ENCODE measurements around the gene RNF126. TPM values are rescaled to one million over a fixed set of nuclear protein-coding genes. Genes with fewer than 3 reads are reported as not detected.
"Not testable (repeated sequence)": the region's sequence is repeated elsewhere in the genome, so short reads cannot be mapped to it uniquely, and the experiment has no call there.

RNF126 gene
- total and polyA plus RNA-seq, 2 experiments from 2014 or later, result 95.7 to 112 TPM

DNA sequence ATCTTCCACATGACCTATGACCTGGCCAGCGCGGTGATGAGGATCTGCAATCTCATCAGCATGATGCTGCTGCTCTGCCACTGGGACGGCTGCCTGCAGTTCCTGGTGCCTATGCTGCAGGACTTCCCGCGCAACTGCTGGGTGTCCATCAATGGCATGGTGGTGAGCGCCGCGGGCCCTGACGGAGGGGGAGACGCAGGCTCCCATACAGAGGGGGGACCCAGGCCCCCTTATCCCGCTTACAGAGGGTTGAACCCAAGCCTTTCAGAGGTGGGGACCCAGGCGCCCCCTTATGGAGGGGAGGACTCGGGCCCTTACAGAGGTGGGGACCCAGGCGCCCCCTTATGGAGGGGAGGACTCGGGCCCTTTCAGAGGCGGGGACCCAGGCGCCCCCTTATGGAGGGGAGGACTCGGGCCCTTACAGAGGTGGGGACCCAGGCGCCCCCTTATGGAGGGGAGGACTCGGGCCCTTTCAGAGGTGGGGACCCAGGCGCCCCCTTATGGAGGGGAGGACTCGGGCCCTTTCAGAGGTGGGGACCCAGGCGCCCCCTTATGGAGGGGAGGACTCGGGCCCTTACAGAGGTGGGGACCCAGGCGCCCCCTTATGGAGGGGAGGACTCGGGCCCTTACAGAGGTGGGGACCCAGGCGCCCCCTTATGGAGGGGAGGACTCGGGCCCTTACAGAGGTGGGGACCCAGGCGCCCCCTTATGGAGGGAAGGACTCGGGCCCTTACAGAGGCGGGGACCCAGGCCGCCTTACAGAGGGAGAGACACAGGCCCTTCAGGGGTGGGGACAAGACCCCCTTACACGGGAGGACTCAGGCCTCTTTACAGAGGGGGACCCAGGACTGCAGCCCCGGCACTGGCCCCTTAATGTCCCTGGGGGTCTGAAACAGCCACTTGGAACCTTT is 57.7 kb downstream of the RNF126 start:
- not testable (repeated sequence) for ATAC-seq; H3K79me2 ChIP-seq (replicated peaks; ENCODE audit: insufficient read depth); H3K27me3 Mint-ChIP-seq (ENCODE audit: insufficient read depth, low read depth, poor library complexity); H4K20me1 ChIP-seq (replicated peaks; ENCODE audit: insufficient read depth); H3K36me3 ChIP-seq (ENCODE audit: insufficient read depth); H3K27me3 ChIP-seq (ENCODE audit: insufficient read depth); H3K4me3 ChIP-seq; H3K4me2 ChIP-seq; H2AFZ ChIP-seq; H3K4me1 Mint-ChIP-seq; H3K27ac Mint-ChIP-seq; H3K9me2 ChIP-seq (ENCODE audit: insufficient read depth); H3K27ac ChIP-seq (ENCODE audit: low read depth); H3F3A ChIP-seq (replicated peaks; ENCODE audit: low read depth); H3K4me3 Mint-ChIP-seq; H3K4me1 ChIP-seq (ENCODE audit: insufficient read depth); DNase-seq (ENCODE audit: low spot score)
- TF ChIP-seq, protein P1, sequence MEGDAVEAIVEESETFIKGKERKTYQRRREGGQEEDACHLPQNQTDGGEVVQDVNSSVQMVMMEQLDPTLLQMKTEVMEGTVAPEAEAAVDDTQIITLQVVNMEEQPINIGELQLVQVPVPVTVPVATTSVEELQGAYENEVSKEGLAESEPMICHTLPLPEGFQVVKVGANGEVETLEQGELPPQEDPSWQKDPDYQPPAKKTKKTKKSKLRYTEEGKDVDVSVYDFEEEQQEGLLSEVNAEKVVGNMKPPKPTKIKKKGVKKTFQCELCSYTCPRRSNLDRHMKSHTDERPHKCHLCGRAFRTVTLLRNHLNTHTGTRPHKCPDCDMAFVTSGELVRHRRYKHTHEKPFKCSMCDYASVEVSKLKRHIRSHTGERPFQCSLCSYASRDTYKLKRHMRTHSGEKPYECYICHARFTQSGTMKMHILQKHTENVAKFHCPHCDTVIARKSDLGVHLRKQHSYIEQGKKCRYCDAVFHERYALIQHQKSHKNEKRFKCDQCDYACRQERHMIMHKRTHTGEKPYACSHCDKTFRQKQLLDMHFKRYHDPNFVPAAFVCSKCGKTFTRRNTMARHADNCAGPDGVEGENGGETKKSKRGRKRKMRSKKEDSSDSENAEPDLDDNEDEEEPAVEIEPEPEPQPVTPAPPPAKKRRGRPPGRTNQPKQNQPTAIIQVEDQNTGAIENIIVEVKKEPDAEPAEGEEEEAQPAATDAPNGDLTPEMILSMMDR (conservative IDR thresholded peaks at IDR 0.05; ENCODE audit: low read depth in 2 of 2), result peak in 1 of 2 experiments; percentile 30; a peak in 2 of 4 replicates
- Mint-ChIP-seq H3K36me3 (ENCODE audit: low read depth) (peaks cover 16% of the 10 kb centered on the region), H3K9me3 (peaks cover 41% of the 10 kb centered on the region)

DNA sequence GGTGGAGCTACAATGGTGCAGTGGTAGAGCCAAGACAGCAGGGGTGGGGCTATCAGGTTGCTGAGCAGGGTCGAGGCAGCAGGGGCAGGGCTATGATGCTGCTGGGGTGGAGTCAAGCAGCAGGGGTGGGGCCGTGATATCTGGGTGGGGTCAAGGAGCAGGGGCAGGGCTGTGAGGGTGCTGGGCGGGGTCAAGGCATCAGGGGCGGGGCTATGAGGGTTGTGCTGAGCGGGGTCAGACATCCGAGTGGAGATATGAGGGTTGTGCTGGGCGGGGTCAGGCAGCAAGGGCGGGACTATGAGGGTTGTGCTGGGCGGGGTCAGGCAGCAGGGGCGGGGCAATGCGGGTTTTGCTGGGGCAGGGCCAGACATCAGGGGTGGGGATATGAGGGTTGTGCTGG is 58.7 kb downstream of the RNF126 start:
- Histone ChIP-seq H3K27ac (ENCODE audit: low read depth) (no peak overlapping the region), H3K4me3 (no peak overlapping the region)
- no peak for DNase-seq (ENCODE audit: low spot score)

More for the DNA sequence above, 58.7 kb downstream of the RNF126 start:
- no peaks in the 10 kb centered on the region for H3K79me2 ChIP-seq (replicated peaks; ENCODE audit: insufficient read depth)
- H3K4me2 ChIP-seq, result no peak overlapping the region
- Mint-ChIP-seq H3K9me3 (peaks cover 48% of the 10 kb centered on the region), H3K4me3 (no peak overlapping the region), H3K27ac (no peak overlapping the region), H3K27me3 (ENCODE audit: insufficient read depth, low read depth, poor library complexity) (peaks cover 2% of the 10 kb centered on the region), H3K36me3 (ENCODE audit: low read depth) (peaks cover 16% of the 10 kb centered on the region), H3K4me1 (no peaks in the 10 kb centered on the region)
- TF ChIP-seq, protein P2, sequence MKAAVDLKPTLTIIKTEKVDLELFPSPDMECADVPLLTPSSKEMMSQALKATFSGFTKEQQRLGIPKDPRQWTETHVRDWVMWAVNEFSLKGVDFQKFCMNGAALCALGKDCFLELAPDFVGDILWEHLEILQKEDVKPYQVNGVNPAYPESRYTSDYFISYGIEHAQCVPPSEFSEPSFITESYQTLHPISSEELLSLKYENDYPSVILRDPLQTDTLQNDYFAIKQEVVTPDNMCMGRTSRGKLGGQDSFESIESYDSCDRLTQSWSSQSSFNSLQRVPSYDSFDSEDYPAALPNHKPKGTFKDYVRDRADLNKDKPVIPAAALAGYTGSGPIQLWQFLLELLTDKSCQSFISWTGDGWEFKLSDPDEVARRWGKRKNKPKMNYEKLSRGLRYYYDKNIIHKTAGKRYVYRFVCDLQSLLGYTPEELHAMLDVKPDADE (IDR thresholded peaks at IDR 0.05), result no peak
- TF ChIP-seq, protein P3, sequence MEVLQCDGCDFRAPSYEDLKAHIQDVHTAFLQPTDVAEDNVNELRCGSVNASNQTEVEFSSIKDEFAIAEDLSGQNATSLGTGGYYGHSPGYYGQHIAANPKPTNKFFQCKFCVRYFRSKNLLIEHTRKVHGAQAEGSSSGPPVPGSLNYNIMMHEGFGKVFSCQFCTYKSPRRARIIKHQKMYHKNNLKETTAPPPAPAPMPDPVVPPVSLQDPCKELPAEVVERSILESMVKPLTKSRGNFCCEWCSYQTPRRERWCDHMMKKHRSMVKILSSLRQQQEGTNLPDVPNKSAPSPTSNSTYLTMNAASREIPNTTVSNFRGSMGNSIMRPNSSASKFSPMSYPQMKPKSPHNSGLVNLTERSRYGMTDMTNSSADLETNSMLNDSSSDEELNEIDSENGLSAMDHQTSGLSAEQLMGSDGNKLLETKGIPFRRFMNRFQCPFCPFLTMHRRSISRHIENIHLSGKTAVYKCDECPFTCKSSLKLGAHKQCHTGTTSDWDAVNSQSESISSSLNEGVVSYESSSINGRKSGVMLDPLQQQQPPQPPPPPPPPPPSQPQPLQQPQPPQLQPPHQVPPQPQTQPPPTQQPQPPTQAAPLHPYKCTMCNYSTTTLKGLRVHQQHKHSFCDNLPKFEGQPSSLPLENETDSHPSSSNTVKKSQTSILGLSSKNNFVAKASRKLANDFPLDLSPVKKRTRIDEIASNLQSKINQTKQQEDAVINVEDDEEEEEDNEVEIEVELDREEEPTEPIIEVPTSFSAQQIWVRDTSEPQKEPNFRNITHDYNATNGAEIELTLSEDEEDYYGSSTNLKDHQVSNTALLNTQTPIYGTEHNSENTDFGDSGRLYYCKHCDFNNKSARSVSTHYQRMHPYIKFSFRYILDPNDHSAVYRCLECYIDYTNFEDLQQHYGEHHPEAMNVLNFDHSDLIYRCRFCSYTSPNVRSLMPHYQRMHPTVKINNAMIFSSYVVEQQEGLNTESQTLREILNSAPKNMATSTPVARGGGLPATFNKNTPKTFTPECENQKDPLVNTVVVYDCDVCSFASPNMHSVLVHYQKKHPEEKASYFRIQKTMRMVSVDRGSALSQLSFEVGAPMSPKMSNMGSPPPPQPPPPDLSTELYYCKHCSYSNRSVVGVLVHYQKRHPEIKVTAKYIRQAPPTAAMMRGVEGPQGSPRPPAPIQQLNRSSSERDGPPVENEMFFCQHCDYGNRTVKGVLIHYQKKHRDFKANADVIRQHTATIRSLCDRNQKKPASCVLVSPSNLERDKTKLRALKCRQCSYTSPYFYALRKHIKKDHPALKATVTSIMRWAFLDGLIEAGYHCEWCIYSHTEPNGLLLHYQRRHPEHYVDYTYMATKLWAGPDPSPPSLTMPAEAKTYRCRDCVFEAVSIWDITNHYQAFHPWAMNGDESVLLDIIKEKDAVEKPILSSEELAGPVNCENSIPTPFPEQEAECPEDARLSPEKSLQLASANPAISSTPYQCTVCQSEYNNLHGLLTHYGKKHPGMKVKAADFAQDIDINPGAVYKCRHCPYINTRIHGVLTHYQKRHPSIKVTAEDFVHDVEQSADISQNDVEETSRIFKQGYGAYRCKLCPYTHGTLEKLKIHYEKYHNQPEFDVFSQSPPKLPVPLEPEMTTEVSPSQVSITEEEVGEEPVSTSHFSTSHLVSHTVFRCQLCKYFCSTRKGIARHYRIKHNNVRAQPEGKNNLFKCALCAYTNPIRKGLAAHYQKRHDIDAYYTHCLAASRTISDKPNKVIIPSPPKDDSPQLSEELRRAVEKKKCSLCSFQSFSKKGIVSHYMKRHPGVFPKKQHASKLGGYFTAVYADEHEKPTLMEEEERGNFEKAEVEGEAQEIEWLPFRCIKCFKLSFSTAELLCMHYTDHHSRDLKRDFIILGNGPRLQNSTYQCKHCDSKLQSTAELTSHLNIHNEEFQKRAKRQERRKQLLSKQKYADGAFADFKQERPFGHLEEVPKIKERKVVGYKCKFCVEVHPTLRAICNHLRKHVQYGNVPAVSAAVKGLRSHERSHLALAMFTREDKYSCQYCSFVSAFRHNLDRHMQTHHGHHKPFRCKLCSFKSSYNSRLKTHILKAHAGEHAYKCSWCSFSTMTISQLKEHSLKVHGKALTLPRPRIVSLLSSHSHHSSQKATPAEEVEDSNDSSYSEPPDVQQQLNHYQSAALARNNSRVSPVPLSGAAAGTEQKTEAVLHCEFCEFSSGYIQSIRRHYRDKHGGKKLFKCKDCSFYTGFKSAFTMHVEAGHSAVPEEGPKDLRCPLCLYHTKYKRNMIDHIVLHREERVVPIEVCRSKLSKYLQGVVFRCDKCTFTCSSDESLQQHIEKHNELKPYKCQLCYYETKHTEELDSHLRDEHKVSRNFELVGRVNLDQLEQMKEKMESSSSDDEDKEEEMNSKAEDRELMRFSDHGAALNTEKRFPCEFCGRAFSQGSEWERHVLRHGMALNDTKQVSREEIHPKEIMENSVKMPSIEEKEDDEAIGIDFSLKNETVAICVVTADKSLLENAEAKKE (CRISPR knock-in tag; IDR thresholded peaks at IDR 0.05), result no peak
- H3F3A ChIP-seq (replicated peaks; ENCODE audit: low read depth), result no peaks in the 10 kb centered on the region
- H3K36me3 ChIP-seq (ENCODE audit: insufficient read depth), result no peaks in the 10 kb centered on the region
- H3K27me3 ChIP-seq (ENCODE audit: insufficient read depth), result no peaks in the 10 kb centered on the region
- H4K20me1 ChIP-seq (replicated peaks; ENCODE audit: insufficient read depth), result no peaks in the 10 kb centered on the region
- peak; percentile 33 for ATAC-seq
- no peaks in the 10 kb centered on the region for H3K4me1 ChIP-seq (ENCODE audit: insufficient read depth)
- H2AFZ ChIP-seq, result no peak overlapping the region
- no peaks in the 10 kb centered on the region for H3K9me2 ChIP-seq (ENCODE audit: insufficient read depth)
